GM21786 (cell line): Measurements from ENCODE around the gene BAIAP2L1.

Source experiments
- ATAC-seq: cut with Tn5 transposase; IDR thresholded peaks from one replicate; pipeline ENCODE4 v1.9.1; 2021; ENCODE audit not compliant: unreplicated experiment

The BAIAP2L1 gene

GRCh38 chr7:98242342-98242741, 158.5 kb downstream of the BAIAP2L1 start:
- ATAC-seq, result no peak

DNA sequence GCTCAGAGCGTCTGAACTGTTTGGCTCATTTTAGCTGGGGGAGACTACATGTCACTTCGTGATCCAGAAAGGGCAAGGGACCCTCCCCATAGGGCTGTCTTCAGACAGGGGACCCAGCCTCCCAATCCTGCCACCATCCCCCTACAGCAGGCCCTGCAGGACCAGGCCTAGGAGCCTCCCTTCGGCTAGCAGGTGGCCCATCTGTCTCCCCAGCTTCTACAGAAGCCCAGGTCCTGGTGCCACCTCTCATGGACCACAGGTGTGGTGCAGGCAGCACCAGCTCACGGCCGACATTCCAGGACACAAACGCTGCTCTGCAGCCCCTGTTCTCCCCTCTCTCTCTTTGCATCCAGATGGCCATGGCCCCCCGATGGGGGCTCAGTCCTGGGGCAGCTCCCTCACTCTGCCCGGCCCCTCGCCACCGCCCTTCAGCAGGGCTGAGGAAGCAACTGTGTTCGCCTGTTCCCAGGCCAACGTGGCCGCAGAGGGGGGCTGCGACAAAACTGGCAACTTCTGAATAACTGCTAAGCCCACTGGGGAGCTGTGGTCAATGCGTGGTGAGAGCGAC, 159.1 kb downstream of the BAIAP2L1 start:
- ATAC-seq, result no peak
